Panc1 (cell line): Measurements from ENCODE around the gene RABL6. TPM values are rescaled to one million over a fixed set of nuclear protein-coding genes. Genes with fewer than 3 reads are reported as not detected.
"Not testable (repeated sequence)": the region's sequence is repeated elsewhere in the genome, so short reads cannot be mapped to it uniquely, and the experiment has no call there.

Source experiments
- ATAC-seq: fragments of 200-7000 bp; cut with Tn5 transposase; 2 replicates; pipeline ENCODE4 v1.9.1; 2020; ENCODE audit warnings: mild to moderate bottlenecking, moderate library complexity
- BruUV-seq: library from RNA; stranded (reverse); fragments of 400-500 nt; replicated peaks from 2 replicates; lab custom pipeline; 2021; lab: Mats Ljungman, UMichigan
- CTCF ChIA-PET: fragments of 300-600 bp; sonication (Branson Sonifier 250); formaldehyde crosslinking; loops from one replicate; lab custom pipeline; 2022; ENCODE audit warnings: antibody characterized with exemption; lab: Charles Lee
- POLR2A ChIA-PET: fragments of 300-600 bp; sonication (Branson Sonifier 250); formaldehyde crosslinking; loops from one replicate; lab custom pipeline; 2022; ENCODE audit warnings: antibody characterized with exemption; lab: Charles Lee
- DNase-seq: peaks from one replicate; pipeline ENCODE4 v3.0.0-alpha.2; 2010; ENCODE audit warnings: low read depth, low spot score
- H3K27ac ChIP-seq: 2 replicates; pipeline ENCODE4 v1.5.1; 2011; ENCODE audit warnings: mild to moderate bottlenecking, low read length, inconsistent platforms
- H3K27me3 ChIP-seq: fragments of 200-500 bp; sonication (Bioruptor generic); 2 replicates; pipeline ENCODE4 v1.6.0; 2014; ENCODE audit warnings: low read length, inconsistent platforms; ENCODE audit not compliant: control insufficient read depth, insufficient read depth
- H3K36me3 ChIP-seq: fragments of 200-500 bp; sonication (Bioruptor generic); 2 replicates; pipeline ENCODE4 v1.5.1; 2014; ENCODE audit warnings: inconsistent platforms, mild to moderate bottlenecking, low read length, moderate library complexity; ENCODE audit not compliant: control insufficient read depth, insufficient read depth
- H3K4me1 ChIP-seq: 2 replicates; pipeline ENCODE4 v1.5.1; 2011; ENCODE audit warnings: inconsistent platforms, mild to moderate bottlenecking, low read length, moderate library complexity; ENCODE audit not compliant: control insufficient read depth, insufficient read depth
- H3K4me3 ChIP-seq, 2 experiments: 2 replicates each; pipeline ENCODE4 v1.5.1; 2011 to 2012; ENCODE audit warnings: low read depth in 2 of 2, low read length in 2 of 2, mild to moderate bottlenecking in 2 of 2, inconsistent platforms in 1 of 2, moderate library complexity in 1 of 2
- H3K9me3 ChIP-seq: fragments of 200-500 bp; sonication (Bioruptor generic); 2 replicates; pipeline ENCODE4 v1.5.1; 2014; ENCODE audit warnings: low read depth, mild to moderate bottlenecking, inconsistent platforms, low read length, moderate library complexity; ENCODE audit not compliant: control insufficient read depth, insufficient read depth
- CTCF ChIP-seq: fragments of 450-650 bp; IDR thresholded peaks from 2 replicates; pipeline ENCODE4 v1.5.1; 2017; ENCODE audit warnings: mild to moderate bottlenecking
- POLR2AphosphoS5 ChIP-seq: IDR thresholded peaks from 2 replicates; pipeline ENCODE4 v1.6.1; 2012; ENCODE audit warnings: mild to moderate bottlenecking, low read depth, low read length, moderate library complexity
- REST ChIP-seq, 2 experiments: IDR thresholded peaks; 2 replicates each; pipeline ENCODE4 v1.6.1; 2011 to 2012; ENCODE audit warnings: low read depth in 2 of 2, control low read depth in 1 of 2, low read length in 1 of 2, mild to moderate bottlenecking in 1 of 2, moderate library complexity in 1 of 2; ENCODE audit not compliant: insufficient read depth in 1 of 2
- SIN3A ChIP-seq: IDR thresholded peaks from 2 replicates; pipeline ENCODE4 v1.6.1; 2012; ENCODE audit warnings: low read depth, mild to moderate bottlenecking, low read length, moderate library complexity, borderline replicate concordance; ENCODE audit not compliant: insufficient read depth
- TCF7L2 ChIP-seq: IDR thresholded peaks from 2 replicates; pipeline ENCODE4 v1.6.1; 2011; ENCODE audit warnings: mild to moderate bottlenecking, low read depth, low read length, inconsistent platforms
- in situ Hi-C: cut with HindIII; loops from 2 replicates; pipeline ENCODE4 v1.10.0; 2016; ENCODE audit warnings: low sequenced_read_pairs, low pct_unique_long_range_greater_than_20kb
- intact Hi-C: fragments of 100-400 bp; cut with micrococcal nuclease; formaldehyde crosslinking; loops from one replicate; pipeline ENCODE4 v1.10.0; 2022; ENCODE audit not compliant: unreplicated experiment
- total RNA-seq: library from RNA; stranded (reverse); gene quantifications from one replicate; pipeline ENCODE4 v1.2.1, GENCODE V29; 2021; ENCODE audit not compliant: unreplicated experiment

Gene RABL6
- total RNA-seq, 1 experiment from 2014 or later, result 106 TPM

DNA sequence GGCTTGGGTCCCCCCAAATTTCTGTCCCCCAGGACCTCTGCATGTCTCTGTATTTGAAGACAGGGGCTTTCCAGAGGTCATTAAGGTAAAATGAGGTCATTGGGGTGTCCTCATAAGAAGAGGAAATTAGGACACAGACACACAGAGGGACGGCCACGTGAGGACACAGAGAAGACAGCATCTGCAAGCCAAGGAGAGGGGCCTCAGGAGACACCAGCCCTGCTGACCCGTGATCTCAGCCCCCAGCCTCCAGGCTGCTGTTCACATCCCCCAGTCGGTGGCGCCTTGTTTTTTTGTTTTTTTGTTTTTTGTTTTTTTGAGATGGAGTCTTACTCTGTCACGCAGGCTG is 12.8 kb upstream of the RABL6 start:
- Histone ChIP-seq H3K27me3 (no peaks in the 10 kb centered on the region), H3K27ac (no peak overlapping the region), H3K36me3 (no peaks in the 10 kb centered on the region; the same call in 1 of the 2 replicates), H3K4me3 (no peak overlapping the region), H3K9me3 (no peaks in the 10 kb centered on the region), H3K4me1 (peaks cover 14% of the 10 kb centered on the region)
- intact Hi-C loops (no loop called here), in situ Hi-C loops (no loop called here)
- no TSS peak for BruUV-seq
- DNase-seq (no peak), ATAC-seq (no peak)
- ChIA-PET POLR2A (no interaction called here), CTCF (no interaction called here)
- TF ChIP-seq SIN3A (no peak), CTCF (no peak), REST (IDR thresholded peaks at IDR 0.05; ENCODE audit: insufficient read depth in 1 of 2, low read depth in 2 of 2, low read length in 1 of 2) (no peak), POLR2AphosphoS5 (no peak), TCF7L2 (no peak)

DNA sequence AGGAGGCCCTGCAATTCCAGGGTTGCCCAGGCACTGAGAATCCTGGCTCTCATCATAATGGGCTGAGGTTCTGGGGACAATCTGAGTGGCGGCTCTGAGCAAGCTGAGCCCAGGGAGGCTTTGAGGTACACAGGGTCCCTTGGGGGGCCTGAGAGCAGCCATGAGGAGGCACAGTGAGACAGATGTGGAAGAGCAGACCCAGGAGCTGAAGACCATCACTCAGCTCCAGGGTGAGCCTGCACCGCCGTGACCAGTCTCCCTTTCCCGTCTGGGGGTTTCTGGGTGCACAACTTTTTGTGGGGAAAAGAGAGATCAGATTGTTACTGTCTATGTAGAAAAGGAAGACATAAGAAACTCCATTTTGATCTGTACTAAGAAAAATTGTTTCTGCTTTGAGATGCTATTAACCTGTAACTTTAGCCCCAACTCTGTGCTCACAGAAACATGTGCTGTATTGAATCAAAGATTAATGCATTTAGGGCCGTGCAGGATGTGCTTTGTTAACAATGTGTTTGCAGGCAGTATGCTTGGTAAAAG is 11.4 kb upstream of the RABL6 start, which contains the start of gene CCDC183:
CCDC183 (plus strand) TSS at position 101 of the 537 bp plus-strand sequence; CDS start at position 161, 60 bp downstream.
- Histone ChIP-seq H3K4me3 (no peak within 1 kb of the TSS), H3K27ac (no peak within 1 kb of the TSS), H3K27me3 (no peaks in the 10 kb centered on the region), H3K4me1 (peaks cover 8% of the 10 kb centered on the region), H3K36me3 (no peaks in the 10 kb centered on the region; the same call in 1 of the 2 replicates), H3K9me3 (no peaks in the 10 kb centered on the region)
- ChIA-PET POLR2A (no interaction called here), CTCF (no interaction called here)
- no peak for TF ChIP-seq CTCF
- TF ChIP-seq SIN3A, result no peak
- no peak for TF ChIP-seq TCF7L2
- TF ChIP-seq REST (IDR thresholded peaks at IDR 0.05; ENCODE audit: insufficient read depth in 1 of 2, low read depth in 2 of 2, low read length in 1 of 2), result no peak
- no peak for TF ChIP-seq POLR2AphosphoS5
- in situ Hi-C loops (no loop called here), intact Hi-C loops (no loop called here)
- BruUV-seq, result no TSS peak
- ATAC-seq (no peak), DNase-seq (no peak)

DNA sequence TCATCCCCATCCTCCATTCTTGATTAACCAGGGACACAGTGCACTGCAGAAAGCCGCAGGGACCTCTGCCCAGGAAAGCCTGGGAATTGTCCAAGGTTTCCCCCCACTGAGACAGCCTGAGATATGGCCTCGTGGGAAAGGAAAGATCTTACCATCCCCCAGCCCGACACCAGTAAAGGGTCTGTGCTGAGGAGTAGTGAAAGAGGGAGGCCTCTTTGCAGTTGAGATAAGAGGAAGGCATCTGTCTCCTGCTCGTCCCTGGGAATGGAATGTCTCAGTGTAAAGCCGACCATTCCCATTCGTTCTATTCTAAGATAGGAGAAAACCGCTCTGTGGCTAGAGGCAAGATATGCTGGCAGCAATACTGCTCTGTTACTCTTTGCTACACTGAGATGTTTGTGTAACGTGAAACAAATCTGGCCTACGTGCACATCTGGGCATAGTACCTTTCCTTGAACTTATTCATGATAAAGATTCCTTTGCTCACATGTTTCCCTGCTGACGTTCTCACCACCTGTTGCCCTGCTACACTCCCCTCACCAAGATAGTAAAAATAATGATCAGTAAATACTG is 10.9 kb upstream of the RABL6 start:
- H3K27ac ChIP-seq, H3K36me3 ChIP-seq, H3K4me1 ChIP-seq, POLR2A ChIA-PET, in situ Hi-C loops, ATAC-seq, DNase-seq, BruUV-seq, intact Hi-C loops, H3K9me3 ChIP-seq, H3K4me3 ChIP-seq, H3K27me3 ChIP-seq: not testable (repeated sequence)
- CTCF ChIA-PET, result interaction anchor here (0.7 kb wide), 1 partner anchor 18 kb away, joined by 4 read pairs; no protein-coding TSS in a partner anchor
